ENCODE results near the gene BDNF. TPM values are rescaled to one million over a fixed set of nuclear protein-coding genes. Genes with fewer than 3 reads are reported as not detected.
"Not testable (repeated sequence)": the region's sequence is repeated elsewhere in the genome, so short reads cannot be mapped to it uniquely, and the experiment has no call there.

The BDNF gene
- total and polyA plus RNA-seq, 5 experiments from 2014 or later, result 0.04 to 0.06 TPM; not detected in 3

- Mint-ChIP-seq H3K27me3 (no peaks in the 10 kb centered on the region), H3K4me1 (no peaks in the 10 kb centered on the region), H3K27ac (no peak overlapping the region), H3K9me3 (peaks cover 0 to 14% (median 0%) of the 10 kb centered on the region in 9 donors), H3K4me3 (no peak overlapping the region), H3K36me3 (peaks cover 0 to 15% (median 6%) of the 10 kb centered on the region in 3 donors)
- POLR2A ChIA-PET, result no interaction called here
- DNase-seq, result no peak
- ATAC-seq, result no peak
These were observed 20.9 kb downstream of the BDNF start for GRCh38 chr11:27679136-27680015.

GRCh38 chr11:27678242-27678641 is 22.0 kb downstream of the BDNF start:
- Mint-ChIP-seq H3K9me3 (peaks cover 0 to 13% (median 0%) of the 10 kb centered on the region in 9 donors), H3K36me3 (peaks cover 0 to 12% (median 6%) of the 10 kb centered on the region in 3 donors), H3K27me3 (no peaks in the 10 kb centered on the region), H3K4me3 (no peak overlapping the region), H3K27ac (no peak overlapping the region), H3K4me1 (no peaks in the 10 kb centered on the region)
- no peak for ATAC-seq
- POLR2A ChIA-PET, result no interaction called here
- no peak for DNase-seq

DNA sequence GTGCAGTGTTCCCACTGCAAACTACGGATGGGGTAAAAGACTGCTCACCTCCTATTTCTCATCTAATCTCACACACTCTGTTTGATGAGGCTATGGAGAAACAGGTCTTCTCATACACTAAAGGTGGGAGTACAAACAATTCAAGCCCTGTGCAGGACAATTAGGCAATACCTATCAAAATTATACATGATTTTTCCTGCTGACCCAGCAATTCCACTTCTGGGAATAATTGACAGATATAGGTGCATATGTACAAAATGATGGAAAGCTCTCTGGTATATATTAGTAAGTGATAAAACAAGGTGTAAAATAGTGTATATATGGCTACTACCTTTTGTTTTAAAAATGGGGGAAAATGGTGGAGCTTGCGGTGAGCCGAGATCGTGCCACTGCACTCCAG is 23.1 kb downstream of the BDNF start:
- peaks cover 2 to 12% (median 3%) of the 10 kb centered on the region in 3 donors for H3K36me3 Mint-ChIP-seq
- ATAC-seq (no peak), DNase-seq (no peak)
- H3K9me3 Mint-ChIP-seq, result peaks cover 0 to 13% (median 4%) of the 10 kb centered on the region in 9 donors
- no peak overlapping the region for H3K27ac Mint-ChIP-seq
- POLR2A ChIA-PET, result no interaction called here
- no peaks in the 10 kb centered on the region for H3K27me3 Mint-ChIP-seq
- H3K4me3 Mint-ChIP-seq, result no peak overlapping the region
- no peaks in the 10 kb centered on the region for H3K4me1 Mint-ChIP-seq

- ATAC-seq (no peak), DNase-seq (no peak)
- POLR2A ChIA-PET, result no interaction called here
- no peak overlapping the region for H3K4me3 Mint-ChIP-seq
- no peak overlapping the region for H3K27ac Mint-ChIP-seq
- peaks cover 2 to 12% (median 8%) of the 10 kb centered on the region in 3 donors for H3K36me3 Mint-ChIP-seq
- peaks cover 0 to 32% (median 7%) of the 10 kb centered on the region in 9 donors for H3K9me3 Mint-ChIP-seq
- no peaks in the 10 kb centered on the region for H3K4me1 Mint-ChIP-seq
- no peaks in the 10 kb centered on the region for H3K27me3 Mint-ChIP-seq
These were observed 26.1 kb downstream of the BDNF start for GRCh38 chr11:27673979-27674663.

- H3K27ac Mint-ChIP-seq, result no peak overlapping the region
- H3K4me3 Mint-ChIP-seq, result no peak overlapping the region
- peaks cover 5 to 44% (median 9%) of the 10 kb centered on the region in 9 donors for H3K9me3 Mint-ChIP-seq
- no peaks in the 10 kb centered on the region for H3K27me3 Mint-ChIP-seq
- ATAC-seq (no peak), DNase-seq (no peak)
- POLR2A ChIA-PET, result no interaction called here
- peaks cover 0 to 12% (median 8%) of the 10 kb centered on the region in 3 donors for H3K36me3 Mint-ChIP-seq
- no peaks in the 10 kb centered on the region for H3K4me1 Mint-ChIP-seq
These were observed 27.3 kb downstream of the BDNF start for GRCh38 chr11:27672836-27673464.

DNA sequence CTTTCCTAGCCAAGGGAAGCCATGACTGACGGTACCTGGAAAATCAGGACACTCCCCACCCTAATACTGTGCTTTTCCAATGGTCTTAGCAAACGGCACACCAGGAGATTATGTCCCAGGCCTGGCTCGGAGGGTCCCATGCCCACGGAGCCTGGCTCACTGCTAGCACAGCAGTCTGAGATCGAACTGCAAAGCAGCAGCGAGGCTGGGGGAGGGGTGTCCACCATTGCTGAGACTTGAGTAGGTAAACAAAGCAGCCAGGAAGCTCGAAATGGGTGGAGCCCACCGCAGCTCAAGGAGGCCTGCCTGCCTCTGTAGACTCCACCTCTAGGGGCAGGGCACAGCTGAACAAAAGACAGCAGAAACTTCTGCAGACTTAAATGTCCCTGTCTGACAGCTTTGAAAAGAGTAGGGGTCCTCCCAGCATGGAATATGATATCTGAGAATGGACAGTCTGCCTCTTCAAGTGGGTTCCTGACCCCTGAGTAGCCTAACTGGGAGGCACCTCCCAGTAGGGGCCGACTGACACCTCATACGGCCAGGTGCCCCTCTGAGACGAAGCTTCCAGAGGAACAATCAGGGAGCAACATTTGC is 34.6 kb downstream of the BDNF start:
- H3K4me3 Mint-ChIP-seq, DNase-seq, H3K4me1 Mint-ChIP-seq, H3K27ac Mint-ChIP-seq, H3K27me3 Mint-ChIP-seq, ATAC-seq, POLR2A ChIA-PET: not testable (repeated sequence)
- Mint-ChIP-seq H3K9me3 (peaks cover 11 to 76% (median 35%) of the 10 kb centered on the region in 9 donors), H3K36me3 (peaks cover 14 to 40% (median 30%) of the 10 kb centered on the region in 3 donors)

- no peaks in the 10 kb centered on the region for H3K4me1 Mint-ChIP-seq
- H3K27me3 Mint-ChIP-seq, result no peaks in the 10 kb centered on the region
- no peak overlapping the region for H3K4me3 Mint-ChIP-seq
- POLR2A ChIA-PET, result no interaction called here
- H3K36me3 Mint-ChIP-seq, result peaks cover 32 to 60% (median 50%) of the 10 kb centered on the region in 3 donors
- H3K9me3 Mint-ChIP-seq, result peaks cover 10 to 57% (median 25%) of the 10 kb centered on the region in 9 donors
- ATAC-seq, result no peak
- no peak overlapping the region for H3K27ac Mint-ChIP-seq
- DNase-seq, result no peak
These were observed 36.9 kb downstream of the BDNF start for GRCh38 chr11:27663326-27663725.

DNA sequence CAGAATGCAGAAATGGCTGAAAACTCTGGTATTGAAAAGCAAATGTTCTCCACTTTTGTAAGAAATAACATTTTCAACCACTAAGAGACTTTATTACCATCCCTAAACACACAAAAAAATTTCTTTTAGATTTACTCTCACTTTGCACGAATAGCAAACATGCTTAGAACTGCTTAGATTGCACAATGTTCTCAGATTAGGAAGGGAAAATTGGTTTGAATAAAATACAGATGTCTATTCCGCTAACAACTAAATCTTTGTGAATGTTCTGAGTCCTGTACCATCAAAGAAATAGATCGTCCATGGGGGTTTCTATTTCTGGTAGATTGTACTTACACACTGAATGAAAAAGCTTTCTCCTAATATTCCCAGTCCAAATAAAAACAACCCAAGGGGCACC is 40.1 kb downstream of the BDNF start:
- no peak for ATAC-seq
- POLR2A ChIA-PET, result no interaction called here
- Mint-ChIP-seq H3K4me3 (no peak overlapping the region), H3K4me1 (no peaks in the 10 kb centered on the region), H3K36me3 (peaks cover 42 to 68% (median 52%) of the 10 kb centered on the region in 3 donors), H3K27me3 (no peaks in the 10 kb centered on the region), H3K9me3 (peaks cover 7 to 36% (median 16%) of the 10 kb centered on the region in 9 donors), H3K27ac (no peak overlapping the region)
- no peak for DNase-seq

- Mint-ChIP-seq H3K9me3 (peaks cover 2 to 25% (median 9%) of the 10 kb centered on the region in 9 donors), H3K4me1 (no peaks in the 10 kb centered on the region), H3K27me3 (no peaks in the 10 kb centered on the region), H3K27ac (no peak overlapping the region), H3K4me3 (no peak overlapping the region), H3K36me3 (peaks cover 39 to 61% (median 49%) of the 10 kb centered on the region in 3 donors)
- POLR2A ChIA-PET, result no interaction called here
- ATAC-seq, result no peak
- DNase-seq, result no peak
These were observed 41.6 kb downstream of the BDNF start for GRCh38 chr11:27658535-27659236.

DNA sequence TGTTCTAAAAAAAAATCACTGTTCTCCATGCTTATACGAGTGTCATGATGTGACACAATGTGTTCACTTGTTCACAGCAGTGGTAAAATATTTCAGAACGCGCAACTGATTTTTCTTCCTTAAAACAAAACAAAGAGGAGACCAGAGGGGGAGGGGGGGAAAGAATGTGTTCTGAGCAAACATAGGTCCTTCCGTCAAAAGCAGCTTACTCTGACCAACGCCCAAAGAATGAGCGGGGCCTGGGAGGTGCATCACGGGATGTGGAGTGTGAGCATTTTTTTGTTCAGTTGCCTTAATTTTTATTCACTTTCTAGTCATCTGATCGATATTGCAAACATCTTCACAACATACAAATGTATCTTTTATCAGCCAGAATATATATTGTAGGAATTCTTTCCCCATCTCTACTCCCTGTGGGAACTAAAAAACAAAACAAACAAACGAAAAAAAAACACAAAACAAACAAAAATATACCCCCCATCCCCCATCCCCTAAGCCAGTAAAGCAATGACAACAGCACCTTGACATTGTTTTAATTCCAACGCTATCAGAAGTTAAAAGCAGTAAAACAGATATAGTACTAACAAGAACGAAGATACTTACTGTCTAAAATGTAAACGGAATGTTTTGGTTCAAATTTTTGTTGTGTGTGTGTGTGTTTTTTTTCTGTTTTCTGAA is 43.3 kb downstream of the BDNF start:
- H3K4me3 Mint-ChIP-seq, result no peak overlapping the region
- ATAC-seq, result no peak
- POLR2A ChIA-PET, result no interaction called here
- H3K36me3 Mint-ChIP-seq, result peaks cover 37 to 56% (median 41%) of the 10 kb centered on the region in 3 donors
- H3K9me3 Mint-ChIP-seq, result peaks cover 0 to 21% (median 5%) of the 10 kb centered on the region in 9 donors
- DNase-seq, result no peak
- H3K4me1 Mint-ChIP-seq, result no peaks in the 10 kb centered on the region
- H3K27me3 Mint-ChIP-seq, result no peaks in the 10 kb centered on the region
- H3K27ac Mint-ChIP-seq, result no peak overlapping the region

DNA sequence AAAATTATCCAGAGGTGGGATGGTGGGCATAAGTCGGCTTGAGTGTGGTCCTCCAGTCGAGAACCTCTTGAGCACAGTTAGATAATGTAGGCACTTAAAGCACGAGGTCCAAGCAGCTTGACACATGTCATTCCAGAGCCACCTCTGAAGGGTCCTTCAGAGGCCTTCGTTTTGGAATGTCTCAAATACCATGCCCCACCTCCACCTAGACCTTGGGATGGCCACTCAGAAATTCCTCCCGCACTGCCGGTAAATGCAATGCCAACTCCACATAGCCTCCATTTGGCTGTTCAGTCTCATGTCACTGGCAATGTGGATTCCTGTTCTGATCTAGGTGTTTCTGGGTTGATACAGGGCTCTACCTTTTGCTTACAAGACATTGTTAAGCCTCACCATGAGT is 43.9 kb downstream of the BDNF start:
- H3K4me1 Mint-ChIP-seq, result no peaks in the 10 kb centered on the region
- H3K27ac Mint-ChIP-seq, result no peak overlapping the region
- POLR2A ChIA-PET, result no interaction called here
- H3K27me3 Mint-ChIP-seq, result no peaks in the 10 kb centered on the region
- H3K36me3 Mint-ChIP-seq, result peaks cover 30 to 50% (median 35%) of the 10 kb centered on the region in 3 donors
- DNase-seq (no peak), ATAC-seq (no peak)
- H3K9me3 Mint-ChIP-seq, result peaks cover 0 to 14% (median under 1%) of the 10 kb centered on the region in 9 donors
- no peak overlapping the region for H3K4me3 Mint-ChIP-seq
